GM21529 (cell line): ENCODE results near the gene CYP2B6.
"Not testable (repeated sequence)": the region's sequence is repeated elsewhere in the genome, so short reads cannot be mapped to it uniquely, and the experiment has no call there.

ENCODE experiments used
- ATAC-seq: cut with Tn5 transposase; IDR thresholded peaks from one replicate; pipeline ENCODE4 v1.9.1; 2021; ENCODE audit not compliant: unreplicated experiment

The CYP2B6 gene

DNA sequence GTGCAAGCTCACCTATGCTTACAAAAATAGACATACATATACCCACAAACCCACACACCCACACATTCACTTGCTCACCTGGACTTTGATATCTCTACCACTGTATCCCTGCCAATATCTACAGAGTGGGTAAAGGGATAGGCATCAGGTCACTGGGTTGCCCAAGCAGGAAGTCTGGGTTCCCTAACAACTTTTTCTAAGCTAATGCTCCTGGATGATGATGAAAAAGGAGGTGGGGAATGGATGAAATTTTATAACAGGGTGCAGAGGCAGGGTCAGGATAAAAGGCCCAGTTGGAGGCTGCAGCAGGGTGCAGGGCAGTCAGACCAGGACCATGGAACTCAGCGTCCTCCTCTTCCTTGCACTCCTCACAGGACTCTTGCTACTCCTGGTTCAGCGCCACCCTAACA lies at the start of gene CYP2B6:
TSS of gene CYP2B6 (plus strand) at position 311 of the 410 bp plus-strand sequence. CDS start at position 335, 24 bp downstream.
- ATAC-seq, result no peak

GRCh38 chr19:40941481-40942219 lies 49.4 kb upstream of the CYP2B6 start:
- no peak for ATAC-seq

GRCh38 chr19:40945645-40946044 lies 45.4 kb upstream of the CYP2B6 start:
- no peak for ATAC-seq

- ATAC-seq, result no peak
These were observed 44.0 kb upstream of the CYP2B6 start for GRCh38 chr19:40947114-40947513.

- no peak for ATAC-seq
These were observed 43.5 kb upstream of the CYP2B6 start for GRCh38 chr19:40947573-40947972.

GRCh38 chr19:40948580-40949299 lies 42.3 kb upstream of the CYP2B6 start:
- ATAC-seq, result no peak

DNA sequence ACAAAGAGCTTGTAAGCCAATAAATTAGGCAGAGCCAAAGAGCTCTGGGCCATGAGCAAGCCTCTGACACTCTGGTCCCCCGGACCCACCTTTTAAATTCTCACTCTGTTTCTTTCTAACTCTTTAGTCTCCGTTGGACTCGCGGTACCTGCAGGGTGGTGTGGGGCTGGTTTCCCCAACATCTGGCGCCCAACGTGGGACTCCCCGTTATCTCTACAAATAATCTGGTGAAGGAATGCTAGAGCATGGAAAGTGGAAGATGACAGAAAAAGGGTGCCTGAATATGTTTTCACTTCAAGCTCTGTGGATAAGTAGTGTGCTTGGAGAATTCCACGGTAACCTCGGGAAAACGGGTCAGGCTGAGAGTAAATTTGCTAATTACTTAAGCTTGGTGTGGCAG lies 36.5 kb upstream of the CYP2B6 start:
- no peak for ATAC-seq

- no peak for ATAC-seq
These were observed 31.7 kb upstream of the CYP2B6 start for GRCh38 chr19:40959338-40959737.

- no peak for ATAC-seq
These were observed 30.9 kb upstream of the CYP2B6 start for GRCh38 chr19:40960062-40960685.

DNA sequence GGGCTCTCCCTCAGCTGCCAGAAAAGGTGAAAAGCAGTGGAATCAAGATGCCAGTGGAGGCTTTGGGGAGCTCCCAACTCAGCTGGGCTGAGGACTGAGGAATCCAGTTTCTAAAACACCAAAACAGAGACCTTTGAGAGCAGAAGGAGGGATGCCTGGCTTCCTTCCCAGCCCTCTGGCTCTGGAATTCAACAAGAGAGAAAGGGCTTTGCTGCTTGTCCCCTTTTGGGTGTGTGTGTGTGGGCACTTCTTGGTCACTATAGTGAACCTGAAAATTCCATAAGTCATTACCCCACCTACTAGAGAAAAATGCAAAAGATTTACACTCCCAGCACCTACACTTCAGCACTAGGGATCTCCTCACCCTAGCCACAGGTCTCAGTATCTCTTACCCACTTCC lies 30.3 kb upstream of the CYP2B6 start:
- no peak for ATAC-seq

DNA sequence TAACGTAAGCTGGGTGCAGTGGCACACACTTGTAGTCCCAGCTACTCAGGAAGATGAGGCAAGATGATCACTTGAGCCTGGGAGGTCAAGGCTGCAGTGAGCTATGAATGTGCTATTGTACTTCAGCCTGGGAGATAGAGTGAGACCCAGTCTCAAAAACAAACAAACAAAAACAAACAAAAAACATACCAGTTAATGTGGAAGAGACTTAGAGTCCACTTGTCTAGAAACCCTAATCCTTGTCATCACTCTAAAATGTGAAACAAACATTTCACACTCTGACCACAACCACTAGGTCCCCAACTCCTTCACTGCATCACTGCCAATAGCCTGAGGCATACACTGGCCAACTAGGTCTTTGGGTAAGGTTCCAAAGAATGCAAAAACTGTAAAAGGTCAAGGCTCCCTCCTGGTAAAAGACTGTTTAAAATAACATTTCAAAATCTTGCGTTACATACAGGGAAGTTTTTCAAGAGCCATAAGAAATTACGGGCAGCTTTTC lies 28.6 kb upstream of the CYP2B6 start:
- ATAC-seq, result no peak

DNA sequence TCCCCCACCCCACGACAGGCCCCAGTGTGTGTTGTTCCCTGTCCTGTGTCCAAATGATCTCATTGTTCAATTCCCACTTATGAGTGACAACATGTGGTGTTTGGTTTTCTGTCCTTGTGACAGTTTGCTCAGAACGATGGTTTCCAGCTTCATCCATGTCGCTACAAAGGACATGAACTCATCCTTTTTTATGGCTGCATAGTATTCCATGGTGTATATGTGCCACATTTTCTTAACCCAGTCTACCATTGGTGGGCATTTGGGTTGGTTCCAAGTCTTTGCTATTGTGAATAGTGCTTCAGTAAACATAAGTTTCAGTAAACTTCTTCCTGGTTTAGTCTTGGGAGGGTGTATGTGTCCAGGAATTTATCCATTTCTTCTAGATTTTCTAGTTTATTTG lies 26.7 kb upstream of the CYP2B6 start:
- not testable (repeated sequence) for ATAC-seq

DNA sequence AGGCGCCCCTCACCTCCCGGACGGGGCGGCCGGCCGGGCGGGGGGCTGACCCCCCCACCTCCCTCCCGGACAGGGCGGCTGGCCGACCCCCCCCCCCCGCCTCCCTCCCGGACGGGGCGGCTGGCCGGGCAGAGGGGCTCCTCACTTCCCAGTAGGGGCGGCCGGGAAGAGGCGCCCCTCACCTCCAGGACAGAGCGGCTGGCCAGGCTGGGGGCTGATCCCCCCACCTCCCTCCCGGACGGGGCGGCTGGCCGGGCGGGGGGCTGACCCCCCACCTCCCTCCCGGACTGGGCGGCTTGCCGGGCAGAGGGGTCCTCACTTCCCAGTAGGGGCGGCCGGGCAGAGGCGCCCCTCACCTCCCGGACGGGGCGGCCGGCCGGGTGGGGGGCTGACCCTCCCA lies 25.7 kb upstream of the CYP2B6 start:
- ATAC-seq, result not testable (repeated sequence)

DNA sequence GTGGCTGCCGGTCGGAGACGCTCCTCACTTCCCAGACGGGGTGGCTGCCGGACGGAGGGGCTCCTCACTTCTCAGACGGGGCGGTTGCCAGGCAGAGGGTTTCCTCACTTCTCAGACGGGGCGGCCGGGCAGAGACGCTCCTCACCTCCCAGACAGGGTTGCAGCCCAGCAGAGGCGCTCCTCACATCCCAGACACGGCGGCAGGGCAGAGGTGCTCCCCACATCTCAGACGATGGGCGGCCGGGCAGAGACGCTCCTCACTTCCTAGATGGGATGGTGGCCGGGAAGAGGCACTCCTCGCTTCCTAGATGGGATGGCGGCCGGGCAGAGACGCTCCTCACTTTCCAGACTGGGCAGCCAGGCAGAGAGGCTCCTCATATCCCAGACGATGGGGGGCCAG lies 24.5 kb upstream of the CYP2B6 start:
- ATAC-seq, result not testable (repeated sequence)

DNA sequence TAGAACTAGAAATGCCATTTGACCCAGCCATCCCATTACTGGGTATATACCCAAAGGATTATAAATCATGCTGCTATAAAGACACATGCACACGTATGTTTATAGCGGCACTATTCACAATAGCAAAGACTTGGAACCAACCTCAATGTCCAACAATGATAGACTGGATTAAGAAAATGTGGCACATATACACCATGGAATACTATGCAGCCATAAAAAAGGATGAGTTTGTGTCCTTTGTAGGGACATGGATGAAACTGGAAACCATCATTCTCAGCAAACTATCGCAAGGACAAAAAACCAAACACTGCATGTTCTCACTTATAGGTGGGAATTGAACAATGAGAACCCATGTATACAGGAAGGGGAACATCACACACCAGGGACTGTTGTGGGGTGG lies 23.0 kb upstream of the CYP2B6 start:
- ATAC-seq, result not testable (repeated sequence)

- ATAC-seq, result not testable (repeated sequence)
These were observed 21.4 kb upstream of the CYP2B6 start for GRCh38 chr19:40969721-40970120.

DNA sequence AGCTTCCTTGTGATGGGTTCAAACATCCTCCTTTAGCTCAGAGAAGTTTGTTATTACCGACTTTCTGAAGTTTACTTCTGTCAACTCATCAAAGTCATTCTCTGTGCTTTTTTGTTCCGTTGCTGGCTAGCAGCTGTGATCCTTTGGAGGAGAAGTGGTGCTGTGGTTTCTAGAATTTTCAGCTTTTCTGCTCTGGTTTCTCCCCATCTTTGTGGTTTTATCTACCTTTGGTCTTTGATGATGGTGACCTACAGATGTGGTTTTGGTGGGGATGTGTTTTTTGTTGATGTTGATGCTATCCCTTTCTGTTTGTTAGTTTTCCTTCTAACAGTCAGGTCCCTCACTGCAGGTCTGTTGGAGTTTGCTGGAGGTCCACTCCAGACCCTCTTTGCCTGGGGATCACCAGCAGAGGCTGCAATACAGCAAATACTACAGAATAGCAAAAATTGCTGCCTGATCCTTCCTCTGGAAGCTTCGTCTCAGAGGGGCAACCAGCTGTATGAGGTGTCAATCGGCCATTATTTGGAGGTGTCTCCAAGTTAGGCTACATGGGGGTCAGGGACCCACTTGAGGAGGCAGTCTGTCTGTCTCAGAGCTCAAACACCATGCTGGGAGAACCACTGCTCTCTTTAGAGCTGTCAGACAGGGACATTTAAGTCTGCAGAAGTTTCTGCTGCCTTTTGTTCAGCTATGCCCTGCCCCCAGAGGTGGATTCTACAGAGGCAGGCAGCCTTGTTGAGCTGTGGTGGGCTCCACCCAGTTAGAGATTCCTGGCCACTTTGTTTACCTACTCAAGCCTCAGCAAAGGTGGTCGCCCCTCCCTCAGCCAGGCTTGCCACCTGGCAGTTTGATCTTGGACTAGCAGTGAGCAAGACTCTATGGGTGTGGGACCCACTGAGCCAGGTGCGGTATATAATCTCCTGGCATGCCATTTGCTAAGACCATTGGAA lies 20.4 kb upstream of the CYP2B6 start:
- ATAC-seq, result not testable (repeated sequence)

DNA sequence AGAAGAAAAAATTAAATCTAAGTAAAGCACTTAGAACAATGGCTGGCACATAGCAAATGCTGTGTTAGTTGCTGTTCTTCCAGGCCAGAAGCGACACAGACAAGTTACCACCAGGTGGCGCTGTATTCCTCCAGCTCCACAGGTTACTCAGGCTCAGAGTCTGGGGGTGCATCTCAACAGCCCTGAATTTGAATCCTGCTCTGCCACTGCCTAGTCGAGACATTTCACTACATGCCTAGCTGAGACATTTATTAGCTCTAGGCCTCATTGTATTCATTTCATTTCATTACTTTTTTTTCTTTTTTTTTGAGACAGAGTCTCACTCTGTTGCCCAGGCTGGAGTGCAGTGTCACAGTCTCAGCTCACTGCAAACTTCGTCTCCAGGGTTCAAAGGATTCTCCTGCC lies 16.4 kb upstream of the CYP2B6 start:
- no peak for ATAC-seq

GRCh38 chr19:40976134-40976533 lies 14.9 kb upstream of the CYP2B6 start:
- no peak for ATAC-seq

DNA sequence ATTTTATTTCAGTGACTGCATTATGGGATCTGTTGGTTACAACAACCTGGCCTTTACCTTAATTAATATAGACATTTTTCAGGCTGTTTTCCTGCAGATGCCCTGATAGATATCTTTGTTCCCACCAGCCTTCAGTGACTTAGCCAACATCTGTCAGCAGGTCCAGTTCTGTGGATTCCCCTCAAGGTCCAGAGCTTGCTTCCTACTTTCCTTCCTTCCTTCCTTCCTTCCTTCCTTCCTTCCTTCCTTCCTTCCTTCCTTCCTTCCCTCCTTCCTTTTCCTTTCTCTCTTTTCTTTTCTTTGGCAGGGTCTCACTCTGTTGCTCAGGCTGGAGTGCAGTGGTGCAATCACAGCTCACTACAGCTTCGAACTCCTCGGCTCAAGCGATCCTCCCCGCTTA lies 14.4 kb upstream of the CYP2B6 start:
- ATAC-seq, result no peak

DNA sequence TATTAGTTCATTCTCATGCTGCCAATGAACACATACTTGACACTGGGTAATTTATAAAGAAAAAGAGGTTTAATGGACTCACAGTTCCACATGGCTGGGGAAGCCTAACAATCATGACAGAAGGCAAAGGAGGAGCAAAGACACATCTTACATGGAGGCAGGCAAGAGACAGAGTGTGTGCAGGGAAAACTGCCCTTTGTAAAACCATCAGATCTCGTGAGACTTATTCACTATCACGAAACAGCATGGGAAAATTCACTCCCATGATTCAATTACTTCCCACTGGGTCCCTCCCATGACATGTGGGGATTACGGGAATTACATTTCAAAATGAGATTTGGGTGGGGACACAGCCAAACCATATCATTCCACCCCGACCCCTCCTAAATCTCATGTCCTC lies 11.3 kb upstream of the CYP2B6 start:
- ATAC-seq, result not testable (repeated sequence)
